GM13976 (cell line): ENCODE measurements around the gene KLHL25.

Experiments
- DNase-seq: peaks from one replicate; pipeline ENCODE4 v3.0.0; 2012; ENCODE audit warnings: low spot score
- CTCF ChIP-seq: IDR thresholded peaks from 2 replicates; pipeline ENCODE4 v1.5.1; 2012; ENCODE audit warnings: borderline replicate concordance, mild to moderate bottlenecking; ENCODE audit not compliant: insufficient read depth; ENCODE audit errors: extremely low read depth, missing control alignments, control extremely low read depth
- in situ Hi-C: fragments of 300-500 bp; cut with MboI; formaldehyde crosslinking; loops from one replicate; pipeline ENCODE4 v1.12.0; 2022; ENCODE audit warnings: low sequenced_read_pairs, mixed read lengths, inconsistent platforms; ENCODE audit not compliant: unreplicated experiment

Gene KLHL25

GRCh38 chr15:85826756-85827515 is 32.2 kb upstream of the KLHL25 start:
- DNase-seq: no peak
- in situ Hi-C loops: loop anchor here (25.0 kb wide), 1 partner anchor 215 kb away; no protein-coding TSS in a partner anchor
- TF ChIP-seq CTCF: no peak

GRCh38 chr15:85825719-85826118 is 31.0 kb upstream of the KLHL25 start:
- in situ Hi-C loops: loop anchor here (25.0 kb wide), 1 partner anchor 213 kb away; no protein-coding TSS in a partner anchor
- no peak for DNase-seq
- no peak for TF ChIP-seq CTCF

GRCh38 chr15:85825118-85825517 is 30.4 kb upstream of the KLHL25 start:
- no peak for DNase-seq
- in situ Hi-C loops: loop anchor here (25.0 kb wide), 1 partner anchor 213 kb away; no protein-coding TSS in a partner anchor
- TF ChIP-seq CTCF: no peak

- in situ Hi-C loops: no loop called here
These were observed 26.8 kb upstream of the KLHL25 start for GRCh38 chr15:85821545-85821944.

GRCh38 chr15:85819938-85820337 is 25.2 kb upstream of the KLHL25 start:
- TF ChIP-seq CTCF: no peak
- in situ Hi-C loops: no loop called here

More at GRCh38 chr15:85821545-85821944, 26.8 kb upstream of the KLHL25 start:
- TF ChIP-seq CTCF: no peak
- DNase-seq: no peak

GRCh38 chr15:85813234-85813633 is 18.5 kb upstream of the KLHL25 start:
- no peak for DNase-seq
- in situ Hi-C loops: no loop called here
- no peak for TF ChIP-seq CTCF

More at GRCh38 chr15:85819938-85820337, 25.2 kb upstream of the KLHL25 start:
- DNase-seq: no peak

GRCh38 chr15:85810075-85810474 is 15.3 kb upstream of the KLHL25 start:
- in situ Hi-C loops: no loop called here
- no peak for DNase-seq
- TF ChIP-seq CTCF: no peak
